Activated T-cell treated with anti-CD3 and anti-CD28 coated beads, Interleukin-2, amount 50 U/mL, for 72 hours (primary cell): Measurements from ENCODE around the gene TROAP. TPM values are rescaled to one million over a fixed set of nuclear protein-coding genes. Genes with fewer than 3 reads are reported as not detected.

ENCODE experiments used
- total RNA-seq, 2 donors: library from RNA; stranded (reverse); gene quantifications; one replicate each; pipeline ENCODE4 v1.2.3, GENCODE V29; 2022

Gene TROAP
- total RNA-seq, 2 donors from 2014 or later: 63.8 to 77.9 TPM

Other genes with a start within 250 kb of the TROAP start
- under 1 TPM; 0.12 to 0.41 TPM for gene DHH, start 228.5 kb upstream of the TROAP start, total RNA-seq
- gene LMBR1L, start 212.4 kb upstream of the TROAP start, total RNA-seq: 100 to 1,000 TPM in 1 of 2 donors, 10 to 100 TPM in 1; 80.0 to 108 TPM
- gene TUBA1B, start 191.9 kb upstream of the TROAP start, total RNA-seq: 100 to 1,000 TPM; 851 to 922 TPM
- gene TUBA1A, start 134.2 kb upstream of the TROAP start, total RNA-seq: 10 to 100 TPM; 77.6 to 82.6 TPM
- gene TUBA1C, start 58.2 kb upstream of the TROAP start, total RNA-seq: 100 to 1,000 TPM; 124 to 151 TPM
- 1 to 10 TPM in 1 of 2 donors, not detected in 1; 1.7 TPM for gene PRPH, start 28.1 kb upstream of the TROAP start, total RNA-seq
- under 1 TPM in 1 of 2 donors, not detected in 1; 0.12 TPM for gene C1QL4, start 13.9 kb downstream of the TROAP start, total RNA-seq
- gene DNAJC22, start 23.6 kb downstream of the TROAP start, total RNA-seq: under 1 TPM in 1 of 2 donors, not detected in 1; 0.05 TPM
- 10 to 100 TPM; 12.3 to 16.4 TPM for gene SPATS2, start 44.2 kb downstream of the TROAP start, total RNA-seq
- 1 to 10 TPM; 1.5 to 1.7 TPM for gene KCNH3, start 215.8 kb downstream of the TROAP start, total RNA-seq
- 10 to 100 TPM; 59.4 to 73.8 TPM for gene MCRS1, start 244.9 kb downstream of the TROAP start, total RNA-seq